A549 (cell line): ENCODE data around the gene IFT27. TPM values are rescaled to one million over a fixed set of nuclear protein-coding genes. Genes with fewer than 3 reads are reported as not detected.

Source experiments
- ATAC-seq, 2 experiments: fragments of 200-7000 bp in 1 of 2; fragments of >200 bp in 1 of 2; cut with Nextera tagmentation in 1 of 2; cut with Tn5 transposase in 1 of 2; 3 replicates each; pipeline versions ENCODE4 v1.8.0 to v1.9.1; 2018 to 2020; ENCODE audit warnings: mild to moderate bottlenecking in 1 of 2, moderate library complexity in 1 of 2
- CTCF ChIA-PET: fragments of 300-600 bp; sonication (Branson Sonifier 250); formaldehyde crosslinking; extraction: SDS; loops from one replicate; lab custom pipeline; 2021; ENCODE audit warnings: antibody characterized with exemption, inconsistent platforms; lab: Yijun Ruan, JAX
- POLR2A ChIA-PET: fragments of 350-600 bp; formaldehyde crosslinking; extraction: SDS; loops from one replicate; lab custom pipeline; 2021; ENCODE audit warnings: antibody characterized with exemption, inconsistent platforms; lab: Yijun Ruan, JAX
- DNase-seq, 2 experiments: peaks; one replicate each; pipeline versions ENCODE4 v3.0.0 to v3.0.0-alpha.2; 2011 to 2016; ENCODE audit warnings: low read depth in 1 of 2, low spot score in 1 of 2
- FAIRE-seq: peaks from 2 replicates; lab custom pipeline; 2011; peaks lifted over from hg19 to GRCh38; lab: Jason Lieb, UNC
- H3K27ac ChIP-seq, 2 experiments: fragments of >200 bp; sonication (Bioruptor Twin); formaldehyde crosslinking; 3 replicates each; pipeline ENCODE4 v1.5.1; 2016 to 2017
- H3K4me1 ChIP-seq: fragments of >200 bp; sonication (Bioruptor Twin); formaldehyde crosslinking; 3 replicates; pipeline ENCODE4 v1.6.1; 2016
- H3K4me2 ChIP-seq: fragments of >200 bp; sonication (Bioruptor Twin); formaldehyde crosslinking; 3 replicates; pipeline ENCODE4 v1.6.1; 2016
- H3K4me3 ChIP-seq: fragments of >200 bp; sonication (Bioruptor Twin); formaldehyde crosslinking; 3 replicates; pipeline ENCODE4 v1.5.1; 2016
- H3K9me3 ChIP-seq: fragments of >200 bp; sonication (Bioruptor Twin); formaldehyde crosslinking; 3 replicates; pipeline ENCODE4 v1.6.1; 2016
- BCL3 ChIP-seq: fragments of >200 bp; sonication (Bioruptor Twin); formaldehyde crosslinking; IDR thresholded peaks from 3 replicates; pipeline ENCODE4 v1.6.1; 2016
- CTCF ChIP-seq: fragments of >200 bp; sonication (Bioruptor Twin); formaldehyde crosslinking; IDR thresholded peaks from 3 replicates; pipeline ENCODE4 v1.5.1; 2016
- E2F6 ChIP-seq: IDR thresholded peaks from 2 replicates; pipeline ENCODE4 v1.6.1; 2012; ENCODE audit warnings: low read depth, borderline replicate concordance
- EHMT2 ChIP-seq: fragments of 200-600 bp; sonication (generic); IDR thresholded peaks from 2 replicates; pipeline ENCODE4 v1.6.1; 2016; ENCODE audit warnings: antibody characterized with exemption, low read depth, mild to moderate bottlenecking, moderate library complexity
- ELK1 ChIP-seq: fragments of 150-350 bp; IDR thresholded peaks from 2 replicates; pipeline ENCODE4 v1.6.1; 2014; ENCODE audit warnings: low read depth, mild to moderate bottlenecking, low read length
- HMGXB4 ChIP-seq: fragments of 250-450 bp; sonication (Bioruptor Pico); IDR thresholded peaks from 2 replicates; pipeline ENCODE4 v1.5.0; 2021; ENCODE audit warnings: mild to moderate bottlenecking, moderate library complexity, borderline replicate concordance
- REST ChIP-seq: fragments of 200-600 bp; sonication (generic); IDR thresholded peaks from 2 replicates; pipeline ENCODE4 v1.6.1; 2016; ENCODE audit warnings: antibody characterized with exemption, mild to moderate bottlenecking, moderate library complexity
- ZSCAN20 ChIP-seq: fragments of 250-450 bp; sonication (Bioruptor Pico); IDR thresholded peaks from 2 replicates; pipeline ENCODE4 v1.8.0; 2022; ENCODE audit warnings: mild to moderate bottlenecking, moderate library complexity
- WGBS: methylation state at CpG from one replicate; pipeline ENCODE4 v1.1.6; 2017; ENCODE audit errors: missing lambda C conversion rate; 5-methylcytosine and 5-hydroxymethylcytosine counted together
- polyA plus RNA-seq, 4 experiments: library from polyadenylated mRNA; depleted of rRNA in 3 of 4; stranded (reverse); fragments of >200 nt; fragmentation: RNase III in 1 of 4; extraction: RNeasy Plus Mini Kit Qiagen cat#74134 plus additional on column Dnase treatment in 1 of 4; gene quantifications; 2 replicates in 3 of 4; 3 replicates in 1 of 4; pipeline ENCODE4 v1.2.3, GENCODE V29; 2011 to 2017

Gene IFT27
- polyA plus RNA-seq, 2 of the 4 experiments (the other 2 are of a cell fraction) = 17.5 to 24.6 TPM

- POLR2A ChIA-PET = no interaction called here
- Histone ChIP-seq H3K4me2 (no peak overlapping the region), H3K9me3 (no peaks in the 10 kb centered on the region)
- no peak for DNase-seq
- ATAC-seq = no peak
- TF ChIP-seq HMGXB4 (CRISPR knock-in tag) (no peak), EHMT2 (no peak), ZSCAN20 (CRISPR knock-in tag) (no peak)
- TF ChIP-seq, all 56 proteins: peak for 0
- no peak overlapping the region for H3K4me3 ChIP-seq
- no peak overlapping the region for H3K27ac ChIP-seq
- no peaks in the 10 kb centered on the region for H3K4me1 ChIP-seq
- 93% methylated on average over 8 of the region's 11 CpGs for WGBS
- no peak for FAIRE-seq
- CTCF ChIA-PET = no interaction called here
Measured at GRCh38 chr22:36798674-36799066, 22.8 kb upstream of the IFT27 start.

- ATAC-seq (no peak), DNase-seq (no peak), FAIRE-seq (no peak)
- no peaks in the 10 kb centered on the region for H3K4me1 ChIP-seq
- ChIA-PET CTCF (interaction anchor here (0.6 kb wide), 1 partner anchor 743 kb away, joined by 5 read pairs; no protein-coding TSS in a partner anchor), POLR2A (no interaction called here)
- H3K9me3 ChIP-seq = no peaks in the 10 kb centered on the region
- 84% methylated on average over 7 of the region's 12 CpGs for WGBS
- no peak overlapping the region for H3K4me2 ChIP-seq
- TF ChIP-seq ELK1 (no peak), ZSCAN20 (CRISPR knock-in tag) (no peak), CTCF (no peak), BCL3 (no peak), E2F6 (no peak), REST (no peak), EHMT2 (no peak)
- no peak overlapping the region for H3K4me3 ChIP-seq
- no peak overlapping the region for H3K27ac ChIP-seq
Measured at GRCh38 chr22:36797911-36798673, 22.2 kb upstream of the IFT27 start.
